IMR-90 (cell line): ENCODE results near the gene SYNRG. TPM values are rescaled to one million over a fixed set of nuclear protein-coding genes. Genes with fewer than 3 reads are reported as not detected.

Experiments used
- ATAC-seq: fragments of 200-7000 bp; cut with Tn5 transposase; 2 replicates; pipeline ENCODE4 v1.9.1; 2020; ENCODE audit warnings: low read depth, mild to moderate bottlenecking, moderate library complexity
- BruUV-seq: library from RNA; stranded (reverse); fragments of 400-500 nt; replicated peaks from 2 replicates; lab custom pipeline; 2021; lab: Mats Ljungman, UMichigan
- CTCF ChIA-PET: fragments of 300-600 bp; formaldehyde crosslinking; extraction: SDS; loops from one replicate; lab custom pipeline; 2021; ENCODE audit warnings: antibody characterized with exemption; lab: Yijun Ruan, JAX
- POLR2A ChIA-PET: fragments of 300-600 bp; sonication (Branson Sonifier 250); formaldehyde crosslinking; loops from one replicate; lab custom pipeline; 2022; ENCODE audit warnings: antibody characterized with exemption; ENCODE audit not compliant: unreplicated experiment; lab: Charles Lee
- DNase-seq: peaks from one replicate; pipeline ENCODE4 v3.0.0; 2013
- H2AFZ ChIP-seq: replicated peaks from 2 replicates; pipeline ENCODE3; 2013; ENCODE audit warnings: low read length, mild to moderate bottlenecking; ENCODE audit not compliant: poor library complexity
- H2AK5ac ChIP-seq: 2 replicates; pipeline ENCODE4 v1.6.1; 2013; ENCODE audit warnings: low read depth, low read length, inconsistent platforms
- H2AK9ac ChIP-seq: replicated peaks from 2 replicates; pipeline ENCODE3; 2013; ENCODE audit warnings: mild to moderate bottlenecking, low read depth, low read length, moderate library complexity; ENCODE audit not compliant: poor library complexity
- H2BK120ac ChIP-seq: 2 replicates; pipeline ENCODE4 v1.6.1; 2013; ENCODE audit warnings: low read depth, low read length, inconsistent platforms
- H2BK15ac ChIP-seq: 3 replicates; pipeline ENCODE4 v1.6.1; 2013; ENCODE audit warnings: low read depth, low read length, inconsistent platforms
- H2BK20ac ChIP-seq: 2 replicates; pipeline ENCODE4 v1.6.1; 2013; ENCODE audit warnings: low read depth, mild to moderate bottlenecking, inconsistent platforms, low read length, moderate library complexity
- H2BK5ac ChIP-seq: 2 replicates; pipeline ENCODE4 v1.6.1; 2013; ENCODE audit warnings: mild to moderate bottlenecking, low read depth, low read length, inconsistent platforms; ENCODE audit not compliant: poor library complexity, severe bottlenecking
- H3K14ac ChIP-seq: replicated peaks from 2 replicates; pipeline ENCODE4 v1.6.1; 2013; ENCODE audit warnings: low read depth, low read length, inconsistent platforms
- H3K18ac ChIP-seq: 2 replicates; pipeline ENCODE4 v1.6.1; 2013; ENCODE audit warnings: low read depth, low read length, control low read depth
- H3K23ac ChIP-seq: 2 replicates; pipeline ENCODE4 v1.6.1; 2013; ENCODE audit warnings: low read depth, low read length, inconsistent platforms
- H3K27ac ChIP-seq: 2 replicates; pipeline ENCODE4 v1.5.1; 2013; ENCODE audit warnings: mild to moderate bottlenecking, control low read depth, low read length; ENCODE audit not compliant: insufficient read depth
- H3K27me3 ChIP-seq: 2 replicates; pipeline ENCODE4 v1.6.1; 2013; ENCODE audit warnings: low read length; ENCODE audit not compliant: control insufficient read depth, insufficient read depth
- H3K36me3 ChIP-seq: 2 replicates; pipeline ENCODE4 v1.6.1; 2013; ENCODE audit warnings: low read length, mixed read lengths; ENCODE audit not compliant: control insufficient read depth, insufficient read depth
- H3K4ac ChIP-seq: 2 replicates; pipeline ENCODE4 v1.6.1; 2013; ENCODE audit warnings: low read depth, low read length, inconsistent platforms
- H3K4me1 ChIP-seq: 2 replicates; pipeline ENCODE4 v1.6.1; 2013; ENCODE audit warnings: low read length, mixed read lengths; ENCODE audit not compliant: control insufficient read depth, insufficient read depth
- H3K4me2 ChIP-seq: 2 replicates; pipeline ENCODE4 v1.6.1; 2013; ENCODE audit warnings: low read depth, mild to moderate bottlenecking, control low read depth, low read length, moderate library complexity
- H3K4me3 ChIP-seq: 2 replicates; pipeline ENCODE4 v1.5.1; 2013; ENCODE audit warnings: low read depth, mild to moderate bottlenecking, control low read depth, low read length, moderate library complexity; ENCODE audit not compliant: insufficient read depth
- H3K56ac ChIP-seq: 2 replicates; pipeline ENCODE4 v1.6.1; 2013; ENCODE audit warnings: low read length, inconsistent platforms; ENCODE audit not compliant: insufficient read depth; ENCODE audit errors: extremely low read depth
- H3K79me1 ChIP-seq, 2 experiments: 2 replicates each; pipeline ENCODE4 v1.6.1; 2013; ENCODE audit warnings: low read length in 2 of 2, inconsistent platforms in 1 of 2, low read depth in 1 of 2
- H3K9ac ChIP-seq: 2 replicates; pipeline ENCODE4 v1.6.1; 2013; ENCODE audit warnings: low read depth, low read length, control low read depth
- H3K9me1 ChIP-seq: 2 replicates; pipeline ENCODE4 v1.6.1; 2013; ENCODE audit warnings: low read length, inconsistent platforms; ENCODE audit not compliant: insufficient read depth
- H3K9me3 ChIP-seq: 2 replicates; pipeline ENCODE4 v1.6.1; 2013; ENCODE audit warnings: low read length; ENCODE audit not compliant: control insufficient read depth, insufficient read depth
- H4K20me1 ChIP-seq: 2 replicates; pipeline ENCODE4 v1.6.1; 2013; ENCODE audit warnings: low read length, inconsistent platforms; ENCODE audit not compliant: insufficient read depth
- H4K5ac ChIP-seq: 2 replicates; pipeline ENCODE4 v1.6.1; 2013; ENCODE audit warnings: mild to moderate bottlenecking, low read depth, low read length, control low read depth
- H4K8ac ChIP-seq, 2 experiments: 2 replicates each; pipeline ENCODE4 v1.6.1; 2013; ENCODE audit warnings: low read depth in 2 of 2, low read length in 2 of 2, control low read depth in 1 of 2, inconsistent platforms in 1 of 2
- H4K91ac ChIP-seq: 2 replicates; pipeline ENCODE4 v1.6.1; 2013; ENCODE audit warnings: low read depth, low read length, inconsistent platforms; ENCODE audit not compliant: insufficient read depth
- CHD1 ChIP-seq: IDR thresholded peaks from 2 replicates; pipeline ENCODE4 v1.6.1; 2012; ENCODE audit warnings: low read depth, low read length, improper control_type of control experiment
- FOS ChIP-seq: fragments of 150-350 bp; IDR thresholded peaks from 2 replicates; pipeline ENCODE4 v1.6.1; 2016; ENCODE audit warnings: low read depth, low read length
- RAD21 ChIP-seq: IDR thresholded peaks from 2 replicates; pipeline ENCODE4 v1.6.1; 2012; ENCODE audit warnings: low read length, improper control_type of control experiment
- WGBS, 2 experiments: methylation state at CpG; one replicate each; pipeline versions ENCODE4 v1.1.5 to v1.1.7; 2013; ENCODE audit warnings: missing lambda C conversion rate in 2 of 2; ENCODE audit not compliant: insufficient read length in 1 of 2; ENCODE audit errors: extremely low coverage in 2 of 2; 5-methylcytosine and 5-hydroxymethylcytosine counted together
- dilution Hi-C: fragments of 300-500 bp; cut with HindIII; formaldehyde crosslinking; loops from one replicate; pipeline ENCODE4 v1.14.3; 2018; ENCODE audit warnings: low sequenced_read_pairs; ENCODE audit not compliant: unreplicated experiment
- in situ Hi-C: fragments of 300-500 bp; cut with MboI; formaldehyde crosslinking; loops from 3 replicates; pipeline ENCODE4 v1.14.3; 2019; ENCODE audit warnings: low sequenced_read_pairs, inconsistent platforms, mixed read lengths
- intact Hi-C: fragments of 100-400 bp; cut with micrococcal nuclease; formaldehyde crosslinking; loops from 2 replicates; pipeline ENCODE4 v1.10.0; 2022
- polyA plus RNA-seq, 3 experiments: library from polyadenylated mRNA; depleted of rRNA; stranded (reverse); fragments of >200 nt; gene quantifications; 2 replicates each; pipeline ENCODE4 v1.2.3, GENCODE V29; 2012; ENCODE audit warnings: low replicate concordance in 1 of 3
- total RNA-seq: library from RNA; depleted of rRNA; stranded (reverse); fragments of >200 nt; gene quantifications from 2 replicates; pipeline ENCODE4 v1.2.3, GENCODE V29; 2012

Gene SYNRG
- total and polyA plus RNA-seq, 2 of the 4 experiments (the other 2 are of a cell fraction) = 11.7 to 15.2 TPM

GRCh38 chr17:37592291-37592690, 16.9 kb downstream of the SYNRG start:
- BruUV-seq = no TSS peak
- ChIA-PET CTCF (interaction anchor here (1.0 to 1.3 kb wide), 2 partner anchors 18 to 44 kb away, joined by 3 to 5 read pairs; no protein-coding TSS in a partner anchor), POLR2A (no interaction called here)
- Histone ChIP-seq H3K9me3 (no peaks in the 10 kb centered on the region), H4K20me1 (peaks cover 5% of the 10 kb centered on the region; the same call in 1 of the 2 replicates), H3K27ac (no peak overlapping the region), H4K8ac (no peak overlapping the region), H2AK5ac (no peak overlapping the region), H2AK9ac (no peak overlapping the region), H2AFZ (no peak overlapping the region), H4K5ac (no peak overlapping the region), H3K23ac (no peak overlapping the region), H3K56ac (no peak overlapping the region), H3K4me3 (no peak overlapping the region), H3K27me3 (no peaks in the 10 kb centered on the region), H3K4me2 (no peak overlapping the region), H3K14ac (no peak overlapping the region), H3K4ac (no peak overlapping the region), H3K36me3 (peaks cover 24% of the 10 kb centered on the region), H2BK5ac (no peak overlapping the region), H3K4me1 (no peaks in the 10 kb centered on the region), H3K79me1 (peaks cover 20 to 43% of the 10 kb centered on the region in 2 experiments), H2BK120ac (no peak overlapping the region), H4K91ac (no peak overlapping the region), H3K9me1 (peaks cover 3% of the 10 kb centered on the region), H2BK15ac (no peak overlapping the region), H3K9ac (no peak overlapping the region), H3K18ac (no peak overlapping the region), H2BK20ac (no peak overlapping the region)
- no peak for TF ChIP-seq FOS
- no peak for TF ChIP-seq CHD1
- TF ChIP-seq RAD21 = no peak
- ATAC-seq = no peak
- peak; percentile 15 for DNase-seq
- no CpG with 5 or more reads among the region's 6 CpGs for WGBS, 2 experiments
- in situ Hi-C loops = no loop called here
- dilution Hi-C loops = no loop called here
- intact Hi-C loops = loop anchor here (10.0 kb wide), 1 partner anchor 47 kb away; no protein-coding TSS in a partner anchor
